ENCODE data around the gene STAG1.
"Not testable (repeated sequence)": the region's sequence is repeated elsewhere in the genome, so short reads cannot be mapped to it uniquely, and the experiment has no call there.

Gene STAG1

DNA sequence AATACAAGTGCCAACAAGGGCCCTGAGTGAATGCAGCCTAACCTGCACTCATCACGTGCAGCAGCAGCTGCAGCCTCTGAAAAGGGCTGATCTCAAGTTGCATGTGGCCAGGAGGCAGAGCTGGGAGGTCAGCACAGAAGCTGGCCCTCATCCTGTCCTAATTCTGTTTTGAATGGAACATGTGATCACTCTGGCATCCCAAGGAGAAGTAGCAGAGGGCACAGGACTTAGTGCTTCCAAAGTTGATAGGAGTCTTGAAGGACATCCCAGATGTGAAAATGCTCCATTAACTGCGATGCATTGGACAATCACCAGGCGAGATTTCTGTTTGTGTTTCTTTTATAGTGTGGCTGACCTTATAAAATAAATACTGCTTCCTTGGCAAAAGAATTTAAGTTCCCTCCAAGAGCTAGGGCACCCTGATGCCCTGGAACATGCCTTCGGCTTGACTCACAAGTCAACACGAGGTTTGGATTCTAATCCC is 31.6 kb upstream of the STAG1 start:
- TF ChIP-seq, protein P1, sequence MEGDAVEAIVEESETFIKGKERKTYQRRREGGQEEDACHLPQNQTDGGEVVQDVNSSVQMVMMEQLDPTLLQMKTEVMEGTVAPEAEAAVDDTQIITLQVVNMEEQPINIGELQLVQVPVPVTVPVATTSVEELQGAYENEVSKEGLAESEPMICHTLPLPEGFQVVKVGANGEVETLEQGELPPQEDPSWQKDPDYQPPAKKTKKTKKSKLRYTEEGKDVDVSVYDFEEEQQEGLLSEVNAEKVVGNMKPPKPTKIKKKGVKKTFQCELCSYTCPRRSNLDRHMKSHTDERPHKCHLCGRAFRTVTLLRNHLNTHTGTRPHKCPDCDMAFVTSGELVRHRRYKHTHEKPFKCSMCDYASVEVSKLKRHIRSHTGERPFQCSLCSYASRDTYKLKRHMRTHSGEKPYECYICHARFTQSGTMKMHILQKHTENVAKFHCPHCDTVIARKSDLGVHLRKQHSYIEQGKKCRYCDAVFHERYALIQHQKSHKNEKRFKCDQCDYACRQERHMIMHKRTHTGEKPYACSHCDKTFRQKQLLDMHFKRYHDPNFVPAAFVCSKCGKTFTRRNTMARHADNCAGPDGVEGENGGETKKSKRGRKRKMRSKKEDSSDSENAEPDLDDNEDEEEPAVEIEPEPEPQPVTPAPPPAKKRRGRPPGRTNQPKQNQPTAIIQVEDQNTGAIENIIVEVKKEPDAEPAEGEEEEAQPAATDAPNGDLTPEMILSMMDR (conservative IDR thresholded peaks at IDR 0.05; ENCODE audit: control insufficient read depth, insufficient read depth, low read depth, low read length): no peak
- peak; percentile 8 for DNase-seq (ENCODE audit: low read depth)
- no peak overlapping the region for H3K4me3 ChIP-seq (ENCODE audit: control insufficient read depth, low read depth, low read length)

DNA sequence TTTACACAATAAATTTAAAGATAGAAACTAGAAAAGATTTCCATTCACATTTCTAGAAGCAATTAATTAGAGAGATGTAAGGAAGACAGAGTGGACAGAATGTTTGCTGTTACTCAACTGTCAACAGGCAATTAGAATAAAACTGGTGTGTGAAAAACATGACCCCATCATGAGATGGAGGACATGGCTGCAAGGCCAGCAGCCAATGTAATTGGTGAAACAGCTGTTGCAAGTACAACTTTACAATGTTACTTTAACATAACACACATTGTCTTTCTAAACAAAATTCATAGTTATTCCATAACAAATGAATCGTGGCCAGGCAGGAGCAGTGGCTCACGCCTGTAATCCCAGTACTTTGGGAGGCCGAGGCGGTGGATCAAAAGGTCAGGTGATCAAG is 28.6 kb upstream of the STAG1 start:
- DNase-seq (ENCODE audit: low read depth): no peak
- H3K4me3 ChIP-seq (ENCODE audit: control insufficient read depth, low read depth, low read length): no peak overlapping the region
- TF ChIP-seq, protein P1 (conservative IDR thresholded peaks at IDR 0.05; ENCODE audit: control insufficient read depth, insufficient read depth, low read depth, low read length): no peak

DNA sequence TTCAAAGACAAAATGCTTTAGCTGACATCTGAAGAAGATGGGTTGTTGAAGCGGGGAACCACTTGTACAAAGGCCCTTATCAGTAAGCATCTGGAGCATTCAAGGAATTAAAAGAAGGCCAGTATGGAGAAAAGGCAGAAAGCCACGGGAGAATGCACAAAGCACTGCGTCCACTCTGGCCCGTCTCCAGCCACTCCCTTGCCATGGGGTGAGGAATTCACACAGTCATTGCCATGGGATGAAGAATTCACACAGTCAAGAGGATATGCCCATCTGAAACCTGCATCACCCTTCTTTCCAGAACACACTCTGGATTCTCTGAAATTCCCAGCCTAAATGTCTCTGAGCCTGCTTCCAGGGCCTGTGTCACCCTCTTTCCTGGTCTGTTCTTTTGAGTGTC is 26.7 kb upstream of the STAG1 start:
- TF ChIP-seq, protein P1 (conservative IDR thresholded peaks at IDR 0.05; ENCODE audit: control insufficient read depth, insufficient read depth, low read depth, low read length): no peak
- no peak overlapping the region for H3K4me3 ChIP-seq (ENCODE audit: control insufficient read depth, low read depth, low read length)
- DNase-seq (ENCODE audit: low read depth): no peak

DNA sequence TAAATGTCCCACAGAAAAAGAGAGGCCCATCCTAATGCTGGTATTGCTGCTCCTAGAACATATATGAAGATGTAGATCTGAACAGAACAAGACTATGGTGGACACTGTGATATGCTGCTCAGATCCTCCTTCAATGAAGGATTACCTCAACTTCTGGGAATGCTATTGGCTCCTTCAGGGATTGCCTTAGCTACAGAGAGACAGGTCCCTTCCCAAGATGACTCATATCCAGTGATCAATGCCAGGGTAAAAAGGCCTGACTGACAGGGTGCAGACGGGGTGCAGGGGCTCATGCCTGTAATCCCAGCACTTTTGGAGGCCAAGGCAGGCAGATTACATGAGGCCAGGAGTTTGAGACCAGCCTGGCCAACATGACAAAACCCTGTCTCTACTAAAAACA is 20.5 kb upstream of the STAG1 start:
- DNase-seq (ENCODE audit: low read depth): peak; percentile 61
- H3K4me3 ChIP-seq (ENCODE audit: control insufficient read depth, low read depth, low read length): no peak overlapping the region
- TF ChIP-seq, protein P1 (conservative IDR thresholded peaks at IDR 0.05; ENCODE audit: control insufficient read depth, insufficient read depth, low read depth, low read length): no peak

DNA sequence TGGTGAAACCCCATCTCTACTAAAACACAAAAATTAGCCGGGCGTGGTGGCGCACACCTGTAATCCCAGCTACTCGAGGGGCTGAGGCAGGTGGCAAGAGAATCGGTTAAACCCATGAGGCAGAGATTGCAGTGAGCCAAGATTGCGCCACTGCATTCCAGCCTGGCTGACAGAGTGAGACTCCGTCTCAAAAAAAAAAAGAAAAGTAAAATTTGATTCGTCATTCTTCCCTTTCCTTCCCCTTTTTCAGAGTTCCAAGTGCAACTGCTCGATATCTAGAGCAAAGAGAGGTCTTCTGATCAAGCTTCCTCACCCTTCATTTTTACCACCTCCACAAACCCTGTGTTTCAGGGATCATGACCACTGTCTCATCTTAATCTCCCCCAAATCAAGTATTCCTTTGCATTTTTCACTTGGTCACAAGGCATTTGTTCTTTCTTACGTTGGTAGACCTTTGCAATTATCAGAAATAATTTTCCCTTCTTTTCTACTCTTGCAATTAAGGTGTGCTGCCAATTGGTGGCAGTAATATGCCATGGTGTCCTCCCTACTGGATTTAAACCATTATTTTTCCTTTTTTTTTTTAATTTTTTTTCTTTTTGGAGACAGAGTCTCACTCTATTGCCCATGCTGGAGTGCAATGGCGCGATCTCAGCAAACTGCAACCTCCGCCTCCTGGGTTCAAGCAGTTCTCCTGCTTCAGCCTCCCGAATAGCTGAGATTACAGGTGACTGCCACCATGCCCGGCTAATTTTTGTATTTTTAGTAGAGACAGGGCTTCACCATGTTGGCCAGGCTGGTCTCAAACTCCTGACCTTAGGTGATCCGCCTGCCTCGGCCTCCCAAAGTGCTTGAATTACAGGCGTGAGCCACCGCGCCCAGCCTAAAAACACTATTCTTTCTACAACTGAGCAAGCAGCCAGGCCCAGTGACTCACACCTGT is 6.3 kb upstream of the STAG1 start:
- TF ChIP-seq, protein P1 (conservative IDR thresholded peaks at IDR 0.05; ENCODE audit: control insufficient read depth, insufficient read depth, low read depth, low read length): peak; percentile 73
- peak; percentile 46 for DNase-seq (ENCODE audit: low read depth)
- H3K4me3 ChIP-seq (ENCODE audit: control insufficient read depth, low read depth, low read length): not testable (repeated sequence)

DNA sequence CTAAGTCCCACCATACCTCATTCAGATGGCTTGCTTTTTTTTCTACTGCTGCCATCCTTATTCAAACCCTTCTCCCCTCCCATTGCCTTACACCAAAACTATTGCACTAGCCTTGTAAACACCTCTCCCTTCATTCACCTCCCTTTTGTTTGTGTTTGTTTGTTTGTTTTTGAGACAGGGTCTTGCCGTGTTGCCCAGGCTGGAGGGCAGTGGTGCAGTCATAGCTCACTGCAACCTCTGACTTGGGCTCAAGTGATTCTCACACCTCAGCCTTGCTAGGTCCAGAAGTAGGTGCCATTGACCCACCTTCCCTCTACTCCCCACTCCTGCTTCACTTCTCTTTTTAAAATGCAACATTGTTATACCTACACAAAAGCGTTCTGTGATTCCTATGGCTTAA is 3.0 kb upstream of the STAG1 start:
- no peak overlapping the region for H3K4me3 ChIP-seq (ENCODE audit: control insufficient read depth, low read depth, low read length)
- no peak for DNase-seq (ENCODE audit: low read depth)
- TF ChIP-seq, protein P1 (conservative IDR thresholded peaks at IDR 0.05; ENCODE audit: control insufficient read depth, insufficient read depth, low read depth, low read length): no peak

Measured in fibroblast of mammary gland (primary cell).